ENCODE results near the gene FAM20C.

- no peak for TF ChIP-seq CTCF (IDR thresholded peaks at IDR 0.05; ENCODE audit: insufficient read depth, low read depth, low read length)
- no peak for TF ChIP-seq EZH2 (IDR thresholded peaks at IDR 0.05; ENCODE audit: insufficient read depth, low read length)
These were observed 54.8 kb downstream of the FAM20C start for GRCh38 chr7:247181-247580.

Data from astrocyte (in vitro differentiated cells and primary cell).